Measurements from ENCODE around the gene KCNS3. TPM values are rescaled to one million over a fixed set of nuclear protein-coding genes. Genes with fewer than 3 reads are reported as not detected.
A peak's percentile ranks its signal among the peaks of the same experiment; 100 is the strongest.

Gene KCNS3
- total and polyA plus RNA-seq, 4 donors, result 15.4 to 45.9 (median 20.8) TPM

DNA sequence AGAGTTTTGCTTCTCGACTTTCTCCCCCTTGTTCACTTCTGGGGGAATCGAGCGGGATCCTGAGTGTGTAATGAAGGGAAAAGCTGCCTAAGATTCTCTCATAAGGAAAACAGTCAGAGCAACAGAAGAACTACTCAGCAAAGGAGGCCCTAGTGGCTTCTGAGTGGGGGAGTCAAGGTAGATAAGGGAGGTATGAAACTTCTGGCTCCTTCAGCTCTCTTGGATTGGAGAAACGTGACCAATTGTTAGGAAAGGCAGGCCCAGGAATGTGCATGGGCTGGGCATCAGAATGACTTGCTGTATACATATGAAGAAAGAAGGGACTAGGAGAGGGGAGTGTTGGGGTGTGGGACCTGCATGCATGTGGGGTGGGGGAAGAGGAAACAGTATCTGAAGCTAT lies 73.1 kb downstream of the KCNS3 start:
- Histone ChIP-seq H3K27me3 (ENCODE audit: control insufficient read depth in 3 of 3, insufficient read depth in 3 of 3, low read length in 2 of 3) (no peaks in the 10 kb centered on the region), H3K27ac (ENCODE audit: low read depth in 1 of 2, low read length in 1 of 2) (no peak overlapping the region), H3K4me1 (ENCODE audit: control insufficient read depth in 5 of 5, insufficient read depth in 5 of 5, low read length in 5 of 5) (no peaks in the 10 kb centered on the region), H3K9me3 (ENCODE audit: control insufficient read depth in 4 of 4, insufficient read depth in 3 of 4, low read length in 3 of 4) (peaks cover 0 to 3% (median 0%) of the 10 kb centered on the region in 4 donors), H3K4me3 (no peak overlapping the region), H3K9ac (ENCODE audit: insufficient read depth in 1 of 2, low read length in 2 of 2) (no peak overlapping the region), H3K36me3 (ENCODE audit: control insufficient read depth in 4 of 4, insufficient read depth in 4 of 4, low read length in 4 of 4) (no peaks in the 10 kb centered on the region)
- TF ChIP-seq CTCF (IDR thresholded peaks at IDR 0.05; ENCODE audit: control extremely low read depth, extremely low read depth), result no peak
- peak in 1 of 3 donors; percentile 26 for DNase-seq
- no peak for ATAC-seq (ENCODE audit: insufficient read depth, low FRiP score)
- 74 to 79% methylated on average over 4 of the region's 4 CpGs for WGBS, 2 donors

DNA sequence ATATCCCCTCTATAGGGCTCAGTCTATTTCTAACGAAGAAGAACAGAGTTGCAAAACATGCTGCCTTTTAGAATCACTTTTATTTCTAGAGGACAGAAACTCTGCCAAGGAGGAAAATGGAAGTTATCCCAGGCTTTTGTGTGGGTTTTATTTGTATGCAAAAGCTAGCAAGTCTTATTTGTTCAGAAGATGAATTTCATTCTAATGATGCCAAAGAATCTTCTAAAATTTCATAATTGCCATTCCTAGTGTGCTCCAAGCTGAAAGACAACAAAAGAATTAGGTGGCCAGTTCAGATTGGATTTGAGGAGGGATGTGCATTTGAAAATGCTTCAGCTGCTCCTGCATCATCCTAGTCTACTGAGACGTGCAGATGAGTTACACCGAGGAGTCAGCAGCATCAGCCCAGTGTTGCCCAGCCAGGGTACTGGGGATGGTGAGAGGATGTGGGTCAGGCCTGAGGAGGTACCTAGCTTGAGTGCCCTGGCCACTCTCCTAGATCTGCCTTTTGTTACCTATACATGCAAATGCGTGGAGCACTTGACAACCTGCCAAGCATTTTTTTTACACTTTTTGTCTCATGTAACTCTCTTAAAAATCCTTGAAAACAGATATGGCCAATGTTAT lies 80.1 kb downstream of the KCNS3 start:
- Histone ChIP-seq H3K4me3 (no peak overlapping the region), H3K4me1 (ENCODE audit: control insufficient read depth in 5 of 5, insufficient read depth in 5 of 5, low read length in 5 of 5) (no peaks in the 10 kb centered on the region), H3K9ac (ENCODE audit: insufficient read depth in 1 of 2, low read length in 2 of 2) (no peak overlapping the region), H3K27ac (ENCODE audit: low read depth in 1 of 2, low read length in 1 of 2) (no peak overlapping the region), H3K36me3 (ENCODE audit: control insufficient read depth in 4 of 4, insufficient read depth in 4 of 4, low read length in 4 of 4) (no peaks in the 10 kb centered on the region), H3K27me3 (ENCODE audit: control insufficient read depth in 3 of 3, insufficient read depth in 3 of 3, low read length in 2 of 3) (no peaks in the 10 kb centered on the region), H3K9me3 (ENCODE audit: control insufficient read depth in 4 of 4, insufficient read depth in 3 of 4, low read length in 3 of 4) (no peaks in the 10 kb centered on the region)
- DNase-seq (no peak), ATAC-seq (ENCODE audit: insufficient read depth, low FRiP score) (no peak)
- no peak for TF ChIP-seq CTCF (IDR thresholded peaks at IDR 0.05; ENCODE audit: control extremely low read depth, extremely low read depth)
- WGBS, 2 donors, result 66 to 86% methylated on average over 4 of the region's 4 CpGs

GRCh38 chr2:17959356-17959755 lies 80.9 kb downstream of the KCNS3 start:
- Histone ChIP-seq H3K4me3 (no peak overlapping the region), H3K4me1 (ENCODE audit: control insufficient read depth in 5 of 5, insufficient read depth in 5 of 5, low read length in 5 of 5) (no peaks in the 10 kb centered on the region), H3K9me3 (ENCODE audit: control insufficient read depth in 4 of 4, insufficient read depth in 3 of 4, low read length in 3 of 4) (no peaks in the 10 kb centered on the region), H3K27me3 (ENCODE audit: control insufficient read depth in 3 of 3, insufficient read depth in 3 of 3, low read length in 2 of 3) (no peaks in the 10 kb centered on the region), H3K27ac (ENCODE audit: low read depth in 1 of 2, low read length in 1 of 2) (no peak overlapping the region), H3K36me3 (ENCODE audit: control insufficient read depth in 4 of 4, insufficient read depth in 4 of 4, low read length in 4 of 4) (no peaks in the 10 kb centered on the region), H3K9ac (ENCODE audit: insufficient read depth in 1 of 2, low read length in 2 of 2) (no peak overlapping the region)
- no peak for TF ChIP-seq CTCF (IDR thresholded peaks at IDR 0.05; ENCODE audit: control extremely low read depth, extremely low read depth)
- WGBS, 2 donors, result 45 to 47% methylated on average over 3 of the region's 3 CpGs
- DNase-seq (no peak), ATAC-seq (ENCODE audit: insufficient read depth, low FRiP score) (no peak)

- no peak overlapping the region for H3K9ac ChIP-seq (ENCODE audit: insufficient read depth in 1 of 2, low read length in 2 of 2)
- no peaks in the 10 kb centered on the region for H3K27me3 ChIP-seq (ENCODE audit: control insufficient read depth in 3 of 3, insufficient read depth in 3 of 3, low read length in 2 of 3)
- DNase-seq (no peak), ATAC-seq (ENCODE audit: insufficient read depth, low FRiP score) (no peak)
- H3K36me3 ChIP-seq (ENCODE audit: control insufficient read depth in 4 of 4, insufficient read depth in 4 of 4, low read length in 4 of 4), result no peaks in the 10 kb centered on the region
- no peaks in the 10 kb centered on the region for H3K9me3 ChIP-seq (ENCODE audit: control insufficient read depth in 4 of 4, insufficient read depth in 3 of 4, low read length in 3 of 4)
- H3K4me1 ChIP-seq (ENCODE audit: control insufficient read depth in 5 of 5, insufficient read depth in 5 of 5, low read length in 5 of 5), result no peaks in the 10 kb centered on the region
- H3K4me3 ChIP-seq, result no peak overlapping the region
- no peak for TF ChIP-seq CTCF (IDR thresholded peaks at IDR 0.05; ENCODE audit: control extremely low read depth, extremely low read depth)
- 90 to 92% methylated on average over 5 of the region's 5 CpGs for WGBS, 2 donors
- H3K27ac ChIP-seq (ENCODE audit: low read depth in 1 of 2, low read length in 1 of 2), result no peak overlapping the region
Observed at GRCh38 chr2:17959833-17960232, 81.4 kb downstream of the KCNS3 start.
